Stimulated activated CD4-positive, alpha-beta T cell treated with anti-CD3 and anti-CD28 coated beads, Interleukin-12 subunit alpha, Interleukin-12 subunit beta, amount 100 ng/mL, for 4 hours (primary cell): ENCODE measurements around the gene IQGAP2.
"Not testable (repeated sequence)": the region's sequence is repeated elsewhere in the genome, so short reads cannot be mapped to it uniquely, and the experiment has no call there.

Experiments used
- DNase-seq: peaks from one replicate; pipeline ENCODE4 v3.0.0-alpha.2; 2020

Gene IQGAP2

GRCh38 chr5:76419597-76420298 is 16.7 kb downstream of the IQGAP2 start:
- no peak for DNase-seq

GRCh38 chr5:76422227-76422626 is 19.1 kb downstream of the IQGAP2 start:
- no peak for DNase-seq

GRCh38 chr5:76422742-76423141 is 19.7 kb downstream of the IQGAP2 start:
- DNase-seq: no peak

- DNase-seq: no peak
Measured at GRCh38 chr5:76425146-76425545, 22.1 kb downstream of the IQGAP2 start.

GRCh38 chr5:76425928-76426804 is 23.1 kb downstream of the IQGAP2 start:
- no peak for DNase-seq

- DNase-seq: no peak
Measured at GRCh38 chr5:76427206-76428140, 24.4 kb downstream of the IQGAP2 start.

GRCh38 chr5:76428550-76428949 is 25.5 kb downstream of the IQGAP2 start:
- DNase-seq: not testable (repeated sequence)

GRCh38 chr5:76433261-76433660 is 30.2 kb downstream of the IQGAP2 start:
- DNase-seq: no peak

GRCh38 chr5:76437507-76437906 is 34.4 kb downstream of the IQGAP2 start:
- not testable (repeated sequence) for DNase-seq

- DNase-seq: no peak
Measured at GRCh38 chr5:76438025-76438424, 34.9 kb downstream of the IQGAP2 start.

GRCh38 chr5:76439201-76439600 is 36.1 kb downstream of the IQGAP2 start:
- no peak for DNase-seq

GRCh38 chr5:76439929-76440328 is 36.8 kb downstream of the IQGAP2 start:
- no peak for DNase-seq

- DNase-seq: no peak
Measured at GRCh38 chr5:76441101-76441500, 38.0 kb downstream of the IQGAP2 start.

- no peak for DNase-seq
Measured at GRCh38 chr5:76441890-76442673, 39.0 kb downstream of the IQGAP2 start.

GRCh38 chr5:76443066-76443800 is 40.1 kb downstream of the IQGAP2 start:
- no peak for DNase-seq

GRCh38 chr5:76445063-76445462 is 42.0 kb downstream of the IQGAP2 start:
- DNase-seq: no peak

GRCh38 chr5:76445830-76446229 is 42.7 kb downstream of the IQGAP2 start:
- no peak for DNase-seq

GRCh38 chr5:76446776-76447175 is 43.7 kb downstream of the IQGAP2 start:
- no peak for DNase-seq

GRCh38 chr5:76449606-76450005 is 46.5 kb downstream of the IQGAP2 start:
- DNase-seq: no peak

GRCh38 chr5:76450054-76450453 is 47.0 kb downstream of the IQGAP2 start:
- no peak for DNase-seq

GRCh38 chr5:76451031-76451701 is 48.1 kb downstream of the IQGAP2 start:
- DNase-seq: no peak
